Measurements from ENCODE around the gene FAM181A. TPM values are rescaled to one million over a fixed set of nuclear protein-coding genes. Genes with fewer than 3 reads are reported as not detected.

The FAM181A gene
- total and polyA plus RNA-seq, 2 of the 4 experiments (the other 2 are of a cell fraction): not detected

- no peak overlapping the region for H3K14ac ChIP-seq (replicated peaks; ENCODE audit: low read depth, low read length)
Measured at GRCh38 chr14:93926245-93926872, 785 bp upstream of the FAM181A start.

More at GRCh38 chr14:93926245-93926872, 785 bp upstream of the FAM181A start:
- ChIA-PET POLR2A (ENCODE audit: unreplicated experiment) (no interaction called here), CTCF (no interaction called here)
- Histone ChIP-seq H3K9ac (ENCODE audit: low read depth, low read length) (no peak overlapping the region), H3K56ac (ENCODE audit: extremely low read depth, insufficient read depth, low read length) (no peak overlapping the region), H2AK9ac (replicated peaks; ENCODE audit: low read depth, low read length, poor library complexity) (no peak overlapping the region), H4K91ac (ENCODE audit: insufficient read depth, low read depth, low read length) (no peak overlapping the region), H3K9me3 (ENCODE audit: control insufficient read depth, insufficient read depth, low read length) (no peaks in the 10 kb centered on the region), H3K4me2 (ENCODE audit: low read depth, low read length) (no peak overlapping the region), H2BK20ac (ENCODE audit: low read depth, low read length) (no peak overlapping the region), H4K20me1 (ENCODE audit: insufficient read depth, low read length) (no peaks in the 10 kb centered on the region), H3K9me1 (ENCODE audit: insufficient read depth, low read length) (no peaks in the 10 kb centered on the region), H2BK5ac (ENCODE audit: low read depth, low read length, poor library complexity, severe bottlenecking) (no peak overlapping the region), H2BK15ac (ENCODE audit: low read depth, low read length) (no peak overlapping the region), H4K5ac (ENCODE audit: low read depth, low read length) (no peak overlapping the region), H3K23ac (ENCODE audit: low read depth, low read length) (no peak overlapping the region), H3K27ac (ENCODE audit: insufficient read depth, low read length) (no peak overlapping the region), H3K36me3 (ENCODE audit: control insufficient read depth, insufficient read depth, low read length) (no peaks in the 10 kb centered on the region), H2AK5ac (ENCODE audit: low read depth, low read length) (no peak overlapping the region), H2AFZ (replicated peaks; ENCODE audit: low read length, poor library complexity) (no peak overlapping the region), H3K4me1 (ENCODE audit: control insufficient read depth, insufficient read depth, low read length) (no peaks in the 10 kb centered on the region), H3K27me3 (ENCODE audit: control insufficient read depth, insufficient read depth, low read length) (peaks cover 17% of the 10 kb centered on the region), H3K4ac (ENCODE audit: low read depth, low read length) (no peak overlapping the region), H3K79me1 (ENCODE audit: low read depth in 1 of 2, low read length in 2 of 2) (no peaks in the 10 kb centered on the region), H4K8ac (ENCODE audit: low read depth in 2 of 2, low read length in 2 of 2) (no peak overlapping the region), H3K4me3 (ENCODE audit: insufficient read depth, low read depth, low read length) (no peak overlapping the region), H2BK120ac (ENCODE audit: low read depth, low read length) (no peak overlapping the region), H3K18ac (ENCODE audit: low read depth, low read length) (no peak overlapping the region)
- no TSS peak for BruUV-seq (replicated peaks)
- in situ Hi-C loops (cut with MboI; ENCODE audit: low sequenced_read_pairs): no loop called here
- WGBS, 2 experiments (ENCODE audit: extremely low coverage in 2 of 2, insufficient read length in 1 of 2): 66% methylated on average over 8 of the region's 21 CpGs; no CpG with 5 or more reads in 1 of the 2 experiments
- TF ChIP-seq, protein P1, sequence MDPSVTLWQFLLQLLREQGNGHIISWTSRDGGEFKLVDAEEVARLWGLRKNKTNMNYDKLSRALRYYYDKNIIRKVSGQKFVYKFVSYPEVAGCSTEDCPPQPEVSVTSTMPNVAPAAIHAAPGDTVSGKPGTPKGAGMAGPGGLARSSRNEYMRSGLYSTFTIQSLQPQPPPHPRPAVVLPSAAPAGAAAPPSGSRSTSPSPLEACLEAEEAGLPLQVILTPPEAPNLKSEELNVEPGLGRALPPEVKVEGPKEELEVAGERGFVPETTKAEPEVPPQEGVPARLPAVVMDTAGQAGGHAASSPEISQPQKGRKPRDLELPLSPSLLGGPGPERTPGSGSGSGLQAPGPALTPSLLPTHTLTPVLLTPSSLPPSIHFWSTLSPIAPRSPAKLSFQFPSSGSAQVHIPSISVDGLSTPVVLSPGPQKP (IDR thresholded peaks at IDR 0.05; ENCODE audit: borderline replicate concordance, low read depth, low read length): no peak
- no peak for TF ChIP-seq NFE2L2 (IDR thresholded peaks at IDR 0.05; ENCODE audit: low read depth, low read length)
- no peak for TF ChIP-seq MXI1 (IDR thresholded peaks at IDR 0.05; ENCODE audit: borderline replicate concordance, low read depth, low read length)
- no peak for TF ChIP-seq MAFK (IDR thresholded peaks at IDR 0.05; ENCODE audit: low read depth, low read length)
- TF ChIP-seq, protein P2, sequence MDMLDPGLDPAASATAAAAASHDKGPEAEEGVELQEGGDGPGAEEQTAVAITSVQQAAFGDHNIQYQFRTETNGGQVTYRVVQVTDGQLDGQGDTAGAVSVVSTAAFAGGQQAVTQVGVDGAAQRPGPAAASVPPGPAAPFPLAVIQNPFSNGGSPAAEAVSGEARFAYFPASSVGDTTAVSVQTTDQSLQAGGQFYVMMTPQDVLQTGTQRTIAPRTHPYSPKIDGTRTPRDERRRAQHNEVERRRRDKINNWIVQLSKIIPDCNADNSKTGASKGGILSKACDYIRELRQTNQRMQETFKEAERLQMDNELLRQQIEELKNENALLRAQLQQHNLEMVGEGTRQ (IDR thresholded peaks at IDR 0.05; ENCODE audit: low read depth, low read length): no peak
- TF ChIP-seq CHD1 (IDR thresholded peaks at IDR 0.05; ENCODE audit: low read depth, low read length): no peak
- no peak for TF ChIP-seq CEBPB (IDR thresholded peaks at IDR 0.05; ENCODE audit: low read depth, low read length)
- intact Hi-C loops (cut with micrococcal nuclease): no loop called here
- DNase-seq: no peak
- dilution Hi-C loops (cut with HindIII; ENCODE audit: low sequenced_read_pairs, unreplicated experiment): no loop called here
- ATAC-seq (ENCODE audit: low read depth): no peak
